ENCODE measurements around the gene TBC1D7.

TBC1D7 gene

DNA sequence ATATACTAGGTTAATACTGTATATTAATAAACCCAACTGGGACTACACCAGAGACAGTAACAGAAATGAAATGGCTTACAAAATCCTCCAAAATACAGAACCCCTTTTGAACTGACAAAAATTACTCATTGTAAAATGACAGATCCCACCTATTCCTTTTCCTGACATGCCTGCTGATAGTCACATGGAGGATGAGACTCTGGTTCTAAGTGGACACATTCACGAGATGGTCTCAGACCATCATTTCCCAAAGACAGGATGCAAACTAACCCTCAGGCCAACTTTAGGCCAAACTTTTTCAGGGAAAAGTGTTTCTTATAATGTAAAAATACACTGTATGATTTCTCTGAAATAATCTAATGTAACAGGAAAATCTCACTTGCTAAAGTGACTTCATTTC is 22.5 kb downstream of the TBC1D7 start:
- Histone ChIP-seq H3K36me3 (ENCODE audit: insufficient read depth) (no peaks in the 10 kb centered on the region), H3K79me2 (ENCODE audit: insufficient read depth, low read depth) (no peaks in the 10 kb centered on the region), H3K4me3 (IDR thresholded peaks at IDR 0.05; ENCODE audit: insufficient read depth, low read depth, low read length) (no peak overlapping the region), H3K4me2 (peak overlapping the region; percentile 96; the same call in 1 of the 2 replicates), H3K9ac (no peak overlapping the region), H3K27me3 (ENCODE audit: insufficient read depth, low read depth) (no peaks in the 10 kb centered on the region), H3K27ac (no peak overlapping the region), H4K20me1 (ENCODE audit: insufficient read depth) (no peaks in the 10 kb centered on the region), H3K4me1 (ENCODE audit: low read depth, poor library complexity, severe bottlenecking) (peaks cover 39% of the 10 kb centered on the region), H2AFZ (ENCODE audit: low read depth) (no peak overlapping the region)
- TF ChIP-seq, protein P1, sequence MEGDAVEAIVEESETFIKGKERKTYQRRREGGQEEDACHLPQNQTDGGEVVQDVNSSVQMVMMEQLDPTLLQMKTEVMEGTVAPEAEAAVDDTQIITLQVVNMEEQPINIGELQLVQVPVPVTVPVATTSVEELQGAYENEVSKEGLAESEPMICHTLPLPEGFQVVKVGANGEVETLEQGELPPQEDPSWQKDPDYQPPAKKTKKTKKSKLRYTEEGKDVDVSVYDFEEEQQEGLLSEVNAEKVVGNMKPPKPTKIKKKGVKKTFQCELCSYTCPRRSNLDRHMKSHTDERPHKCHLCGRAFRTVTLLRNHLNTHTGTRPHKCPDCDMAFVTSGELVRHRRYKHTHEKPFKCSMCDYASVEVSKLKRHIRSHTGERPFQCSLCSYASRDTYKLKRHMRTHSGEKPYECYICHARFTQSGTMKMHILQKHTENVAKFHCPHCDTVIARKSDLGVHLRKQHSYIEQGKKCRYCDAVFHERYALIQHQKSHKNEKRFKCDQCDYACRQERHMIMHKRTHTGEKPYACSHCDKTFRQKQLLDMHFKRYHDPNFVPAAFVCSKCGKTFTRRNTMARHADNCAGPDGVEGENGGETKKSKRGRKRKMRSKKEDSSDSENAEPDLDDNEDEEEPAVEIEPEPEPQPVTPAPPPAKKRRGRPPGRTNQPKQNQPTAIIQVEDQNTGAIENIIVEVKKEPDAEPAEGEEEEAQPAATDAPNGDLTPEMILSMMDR (conservative IDR thresholded peaks at IDR 0.05; ENCODE audit: low read depth, low read length): no peak

DNA sequence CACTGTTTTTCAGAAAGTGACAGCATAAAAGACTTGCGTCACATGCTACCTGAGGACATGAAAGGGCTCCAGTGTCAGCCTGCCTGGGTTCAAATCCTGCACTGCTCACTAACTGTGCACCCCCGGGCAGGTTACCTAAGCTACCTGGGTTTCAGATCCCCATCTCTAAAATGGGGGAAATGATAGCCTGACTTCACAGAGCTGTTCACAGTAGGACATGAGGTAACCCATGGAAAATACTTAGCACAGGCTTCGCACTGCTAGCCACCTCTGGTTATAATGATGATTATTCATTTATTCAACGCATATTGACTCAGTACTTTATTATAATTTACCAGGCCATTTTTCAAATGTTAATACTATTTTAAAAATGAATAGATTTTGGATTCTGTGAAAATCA is 23.0 kb downstream of the TBC1D7 start:
- no peaks in the 10 kb centered on the region for H3K27me3 ChIP-seq (ENCODE audit: insufficient read depth, low read depth)
- peak overlapping the region; percentile 96; the same call in 1 of the 2 replicates for H3K4me2 ChIP-seq
- H3K27ac ChIP-seq: no peak overlapping the region
- H3K36me3 ChIP-seq (ENCODE audit: insufficient read depth): no peaks in the 10 kb centered on the region
- no peaks in the 10 kb centered on the region for H4K20me1 ChIP-seq (ENCODE audit: insufficient read depth)
- no peak overlapping the region for H3K4me3 ChIP-seq (IDR thresholded peaks at IDR 0.05; ENCODE audit: insufficient read depth, low read depth, low read length)
- TF ChIP-seq, protein P1 (conservative IDR thresholded peaks at IDR 0.05; ENCODE audit: low read depth, low read length): no peak
- H2AFZ ChIP-seq (ENCODE audit: low read depth): no peak overlapping the region
- no peaks in the 10 kb centered on the region for H3K79me2 ChIP-seq (ENCODE audit: insufficient read depth, low read depth)
- H3K4me1 ChIP-seq (ENCODE audit: low read depth, poor library complexity, severe bottlenecking): peaks cover 39% of the 10 kb centered on the region
- H3K9ac ChIP-seq: no peak overlapping the region

DNA sequence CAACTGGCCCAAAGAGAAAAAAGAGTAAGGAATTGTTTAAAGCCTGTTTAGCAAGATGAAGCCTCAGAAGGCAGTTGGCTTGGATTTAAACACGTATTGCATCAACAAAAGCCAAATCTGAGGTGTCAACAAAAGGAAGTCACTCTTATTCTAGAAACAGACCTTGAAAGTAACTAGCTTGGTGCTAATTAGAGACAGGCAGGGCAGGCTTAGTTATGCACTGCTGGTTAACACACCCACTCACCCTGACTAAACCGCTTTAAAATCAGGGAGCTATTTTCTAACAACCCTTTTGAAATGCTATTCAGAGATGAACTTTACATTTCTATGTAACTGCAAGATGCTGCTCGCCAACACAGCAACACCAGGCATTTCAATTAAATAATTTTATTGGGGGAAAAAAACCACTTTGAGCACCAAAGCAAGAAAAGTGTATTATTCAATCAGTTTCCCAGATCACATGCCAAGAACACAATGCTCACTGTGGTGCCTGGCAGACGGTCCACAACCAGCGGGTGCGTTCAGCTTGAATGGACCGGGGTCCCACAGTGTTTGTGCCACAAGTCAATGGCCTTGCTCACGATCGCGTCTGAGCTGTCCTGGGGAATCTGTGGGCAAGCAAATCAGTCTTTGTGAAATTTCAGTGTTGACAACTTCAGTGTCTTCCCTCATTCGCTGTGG is 23.6 kb downstream of the TBC1D7 start:
- Histone ChIP-seq H2AFZ (ENCODE audit: low read depth) (peak overlapping the region; percentile 7; the same call in 1 of the 2 replicates), H3K4me3 (IDR thresholded peaks at IDR 0.05; ENCODE audit: insufficient read depth, low read depth, low read length) (no peak overlapping the region), H3K4me2 (peak overlapping the region; percentile 96), H3K79me2 (ENCODE audit: insufficient read depth, low read depth) (no peaks in the 10 kb centered on the region), H4K20me1 (ENCODE audit: insufficient read depth) (no peaks in the 10 kb centered on the region), H3K9ac (no peak overlapping the region), H3K4me1 (ENCODE audit: low read depth, poor library complexity, severe bottlenecking) (peaks cover 39% of the 10 kb centered on the region), H3K27ac (peak overlapping the region; percentile 53), H3K27me3 (ENCODE audit: insufficient read depth, low read depth) (no peaks in the 10 kb centered on the region), H3K36me3 (ENCODE audit: insufficient read depth) (no peaks in the 10 kb centered on the region)
- TF ChIP-seq, protein P1 (conservative IDR thresholded peaks at IDR 0.05; ENCODE audit: low read depth, low read length): no peak

DNA sequence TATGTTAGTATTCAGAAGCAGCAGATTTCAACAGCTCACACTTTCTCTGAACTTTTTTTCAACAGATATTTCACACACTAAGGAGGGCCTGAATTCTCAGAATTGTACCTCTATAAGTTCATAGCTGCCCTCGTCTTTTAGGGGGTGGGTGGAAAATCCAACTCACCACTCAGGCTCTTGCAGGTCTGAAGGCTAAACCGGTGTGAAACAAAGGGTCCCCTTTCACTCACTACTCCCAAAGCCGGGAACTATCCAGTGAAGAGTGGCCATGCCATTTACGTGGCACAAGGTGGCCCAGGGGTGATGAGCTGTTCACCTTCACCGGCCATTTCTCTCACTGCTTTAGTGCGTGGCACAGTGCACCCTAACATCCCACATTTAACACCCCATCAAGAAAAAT is 24.2 kb downstream of the TBC1D7 start:
- no peaks in the 10 kb centered on the region for H3K79me2 ChIP-seq (ENCODE audit: insufficient read depth, low read depth)
- peak overlapping the region; percentile 96 for H3K4me2 ChIP-seq
- TF ChIP-seq, protein P1 (conservative IDR thresholded peaks at IDR 0.05; ENCODE audit: low read depth, low read length): no peak
- peak overlapping the region; percentile 7; the same call in 1 of the 2 replicates for H2AFZ ChIP-seq (ENCODE audit: low read depth)
- peak overlapping the region; percentile 53 for H3K27ac ChIP-seq
- H3K27me3 ChIP-seq (ENCODE audit: insufficient read depth, low read depth): no peaks in the 10 kb centered on the region
- peaks cover 39% of the 10 kb centered on the region for H3K4me1 ChIP-seq (ENCODE audit: low read depth, poor library complexity, severe bottlenecking)
- H4K20me1 ChIP-seq (ENCODE audit: insufficient read depth): no peaks in the 10 kb centered on the region
- H3K36me3 ChIP-seq (ENCODE audit: insufficient read depth): no peaks in the 10 kb centered on the region
- no peak overlapping the region; the same call in 1 of the 2 replicates for H3K9ac ChIP-seq
- no peak overlapping the region for H3K4me3 ChIP-seq (IDR thresholded peaks at IDR 0.05; ENCODE audit: insufficient read depth, low read depth, low read length)
